NCI-H2029 treated with DMSO at 0.1 percent for 48 hours (cell line): ENCODE data around the gene GULP1.
"Not testable (repeated sequence)": the region's sequence is repeated elsewhere in the genome, so short reads cannot be mapped to it uniquely, and the experiment has no call there.

ENCODE experiments used
- DNase-seq: peaks from one replicate; lab custom pipeline; 2025; lab: John Stamatoyannopoulos, UW

Gene GULP1

DNA sequence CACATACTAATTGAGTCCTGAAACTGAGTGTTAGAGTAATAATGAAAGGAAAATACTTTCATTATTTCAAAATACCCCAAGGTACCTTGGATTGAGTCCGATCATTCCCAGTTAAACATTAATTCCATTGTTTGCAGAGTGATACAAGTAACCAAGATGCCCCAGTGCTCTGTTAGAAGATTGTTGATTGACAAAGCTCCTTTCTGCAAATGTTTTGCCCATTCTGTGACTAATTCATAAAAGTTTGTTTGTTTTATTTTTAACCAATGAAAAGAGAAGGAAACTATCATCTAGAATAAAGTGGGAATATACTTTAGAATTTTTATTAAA is 124.0 kb downstream of the GULP1 start:
- no peak for DNase-seq

DNA sequence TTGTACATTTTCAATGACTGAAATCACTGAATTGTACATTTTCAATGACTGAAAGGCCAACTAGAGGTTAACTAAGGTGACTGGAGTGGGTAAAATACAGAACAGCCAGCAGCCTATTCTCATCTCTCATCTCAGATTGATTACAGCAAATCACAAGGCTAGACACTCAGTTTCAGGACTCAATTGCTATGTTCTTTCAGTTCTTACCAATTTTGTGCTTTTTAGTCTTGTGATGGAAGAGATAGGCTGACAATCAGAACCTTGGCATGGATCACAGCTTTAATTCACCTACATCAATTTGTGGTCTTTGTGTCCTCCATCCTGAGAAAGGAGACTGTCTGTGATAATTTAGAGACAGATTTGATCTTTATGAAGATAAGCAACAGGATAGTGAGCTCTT is 124.7 kb downstream of the GULP1 start:
- no peak for DNase-seq

DNA sequence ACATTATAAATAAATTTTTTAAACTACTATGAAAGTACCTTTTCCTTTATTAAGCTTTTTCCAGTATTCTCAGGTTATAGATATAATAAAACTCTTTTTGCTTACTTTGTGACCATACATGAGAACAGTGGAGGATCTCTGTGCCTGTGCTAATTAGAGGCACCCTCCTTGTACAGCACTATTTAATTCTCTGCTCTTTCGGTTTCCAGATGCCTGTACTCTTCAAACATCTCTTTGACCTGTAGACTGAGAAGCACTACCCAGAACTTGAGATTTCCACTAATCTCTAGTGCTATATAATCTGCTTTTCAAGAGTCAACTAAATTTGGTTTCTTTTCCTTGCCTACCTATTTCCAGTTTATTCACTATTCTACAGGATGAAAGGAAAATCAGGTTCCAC is 131.1 kb downstream of the GULP1 start:
- no peak for DNase-seq

DNA sequence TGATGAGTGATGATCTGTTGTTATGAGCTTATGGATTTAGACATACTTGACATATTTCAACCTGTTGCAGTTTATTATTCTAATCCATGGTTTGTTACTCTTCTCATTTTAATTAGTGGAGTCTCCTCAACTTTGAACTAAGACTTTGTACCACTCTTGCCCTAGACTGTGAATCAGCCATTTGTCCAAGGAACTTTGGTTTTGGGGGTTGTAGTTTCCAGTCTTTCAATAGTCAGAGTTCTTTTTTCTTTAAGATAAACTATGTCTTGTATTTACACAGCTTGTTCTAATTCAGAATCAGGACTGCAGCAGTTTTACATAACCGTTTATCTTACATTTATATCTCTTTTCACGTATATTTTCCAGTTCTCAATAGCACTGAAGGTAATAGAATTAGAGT is 133.6 kb downstream of the GULP1 start:
- no peak for DNase-seq

DNA sequence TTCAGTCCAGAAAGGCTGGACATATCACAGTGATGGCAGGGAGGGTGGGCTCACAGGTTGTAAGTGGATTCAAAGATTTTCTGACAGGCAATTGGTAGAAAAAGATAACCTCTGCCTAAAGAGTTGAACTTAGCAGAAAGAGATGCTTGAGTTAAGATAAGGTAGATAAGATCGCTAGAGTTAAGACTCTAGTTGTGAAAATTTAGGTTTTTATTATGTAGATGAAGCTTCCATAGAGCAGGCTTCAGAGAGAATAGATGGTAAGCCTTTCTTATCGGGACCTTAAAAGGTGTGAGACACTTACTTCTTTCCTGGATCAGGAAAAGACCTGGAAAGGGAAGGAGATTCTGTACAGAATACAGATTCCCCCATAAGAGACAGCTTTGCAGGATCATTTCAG is 134.4 kb downstream of the GULP1 start:
- no peak for DNase-seq

DNA sequence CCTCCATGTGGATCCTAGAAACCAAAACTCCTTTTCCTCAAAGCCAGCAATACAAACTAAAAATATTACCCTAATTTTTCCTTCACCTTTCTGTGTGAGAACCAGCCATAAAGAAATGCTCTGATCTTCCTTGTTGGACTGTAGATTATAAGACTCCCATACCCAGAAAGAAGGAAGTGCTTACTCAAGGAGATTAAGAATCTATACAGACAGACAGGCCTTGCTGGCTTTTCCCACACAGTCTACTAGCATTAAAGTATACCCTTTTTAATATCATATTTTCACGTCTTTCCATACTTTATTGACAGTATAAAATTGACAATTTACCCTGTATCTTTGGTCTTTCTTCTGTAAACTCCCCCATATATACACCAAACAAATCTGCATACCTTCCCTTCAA is 139.0 kb downstream of the GULP1 start:
- DNase-seq, result no peak

DNA sequence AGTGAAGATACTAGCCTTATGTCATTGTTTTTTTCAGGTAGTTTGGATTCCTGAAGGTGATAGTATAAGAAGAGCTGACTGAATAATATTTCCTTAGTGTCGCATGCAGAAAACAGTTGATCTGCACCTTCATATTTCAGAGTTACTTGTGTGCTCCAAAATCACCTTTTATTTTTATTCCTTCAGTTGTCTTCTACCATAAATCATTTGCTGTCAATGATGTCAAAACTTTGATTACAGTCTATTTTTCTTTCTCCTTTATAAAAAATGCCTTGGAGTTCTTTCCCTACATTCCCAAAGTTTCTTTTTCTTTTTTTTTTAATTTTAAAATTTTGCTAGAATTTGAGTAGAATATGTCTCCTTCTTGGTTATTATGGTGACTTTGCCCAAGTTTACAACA is 142.3 kb downstream of the GULP1 start:
- no peak for DNase-seq

DNA sequence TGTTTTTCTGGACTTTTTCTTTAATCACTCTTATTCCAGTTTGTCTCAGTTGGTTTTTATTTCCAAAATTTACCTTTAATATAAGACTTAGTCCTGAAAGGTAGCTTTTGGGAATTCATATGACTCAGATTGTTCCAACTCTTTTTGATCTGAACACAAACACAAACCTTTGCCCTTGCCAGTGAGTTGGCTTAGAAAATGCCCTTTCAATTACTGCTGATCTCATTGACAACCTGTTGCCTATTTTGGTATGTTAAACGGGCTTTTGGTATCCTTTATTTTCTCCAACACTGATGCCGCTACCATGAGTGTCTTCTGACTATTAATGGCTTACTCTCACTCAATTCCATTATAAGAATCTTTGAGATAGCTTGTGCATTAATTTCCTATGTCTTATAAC is 143.4 kb downstream of the GULP1 start:
- DNase-seq, result no peak

DNA sequence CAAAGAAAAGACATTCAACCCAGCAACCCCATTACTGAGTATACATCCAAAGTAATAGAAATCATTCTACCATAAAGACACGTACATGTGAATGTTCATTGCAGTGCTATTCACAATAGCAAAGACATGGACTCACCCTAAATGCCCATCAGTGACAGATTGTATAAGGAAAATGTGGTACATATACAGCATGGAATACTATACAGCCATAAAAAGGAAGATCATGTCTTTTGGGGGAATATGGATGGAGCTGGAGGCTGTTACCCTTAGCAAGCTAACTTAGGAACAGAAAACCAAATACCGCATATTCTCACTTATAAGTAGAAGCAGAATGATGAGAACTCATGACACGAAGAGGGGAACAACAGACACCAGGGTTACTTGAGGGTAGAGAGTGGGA is 145.9 kb downstream of the GULP1 start:
- DNase-seq, result no peak

DNA sequence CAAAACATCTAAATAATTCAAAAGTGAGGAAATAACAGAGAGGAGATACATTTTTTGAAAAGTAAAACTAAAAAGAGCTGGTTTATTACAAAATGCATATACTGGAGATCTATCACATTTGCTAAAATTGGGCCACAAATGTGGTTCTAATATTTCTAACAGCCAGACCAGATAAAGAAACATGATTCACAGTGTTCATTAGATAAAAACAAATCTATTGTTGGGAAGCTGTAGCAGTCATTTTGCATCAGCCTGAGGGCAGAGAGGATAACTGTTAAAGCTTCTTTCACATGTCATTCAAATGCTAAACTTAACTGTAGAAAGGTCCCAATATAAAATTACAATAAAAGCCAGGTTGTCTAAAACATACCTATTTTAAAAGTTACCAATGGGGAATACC is 148.3 kb downstream of the GULP1 start:
- no peak for DNase-seq

DNA sequence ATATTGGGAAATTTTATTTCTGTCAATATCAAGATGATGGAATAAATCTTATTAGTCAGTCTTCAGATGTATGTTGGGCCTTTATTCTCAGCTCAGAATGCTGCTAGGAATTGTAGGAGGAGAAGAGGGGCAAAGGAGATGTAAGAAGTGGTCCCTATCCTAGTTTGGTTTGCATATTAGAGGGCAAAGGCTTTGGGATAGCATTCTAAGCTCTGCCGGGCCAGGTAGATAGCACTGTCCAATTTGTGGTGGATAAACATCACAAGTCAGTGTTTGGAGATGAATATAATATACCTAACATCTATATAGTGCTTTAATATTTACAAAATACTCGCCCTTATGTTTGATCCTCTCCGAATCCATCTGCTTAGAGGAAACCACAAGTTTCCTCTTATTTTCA is 149.2 kb downstream of the GULP1 start:
- DNase-seq, result no peak

DNA sequence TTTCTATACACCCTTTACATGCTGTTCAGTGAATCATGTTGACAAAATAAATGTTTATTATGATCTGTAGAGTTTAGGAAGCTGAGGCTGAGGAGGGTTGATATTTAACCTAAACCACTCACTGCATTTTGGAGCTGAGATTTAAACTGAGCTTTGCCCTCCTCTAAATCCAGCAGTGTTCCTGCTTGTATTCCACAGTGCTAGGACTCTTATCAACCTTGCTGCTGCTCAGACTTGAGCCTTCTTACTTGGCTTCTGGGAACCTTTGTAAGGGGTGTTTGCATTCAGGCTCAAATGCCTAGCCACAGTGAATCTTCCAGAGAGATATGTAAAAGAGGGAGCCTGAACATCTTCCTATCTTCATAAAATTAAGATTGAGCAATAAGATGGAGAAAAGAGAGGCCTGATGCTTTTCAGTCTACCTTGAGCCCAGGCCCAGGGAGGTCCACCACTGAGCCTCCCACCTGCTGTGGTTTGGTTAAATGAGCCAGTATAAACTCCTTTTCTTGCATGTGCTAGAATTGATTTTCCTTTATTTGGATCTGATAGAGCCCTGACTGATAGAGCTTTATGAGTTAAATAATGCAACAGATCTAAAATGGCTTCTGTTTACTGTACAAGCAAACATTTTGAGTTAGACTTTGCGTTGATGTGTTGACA is 149.7 kb downstream of the GULP1 start:
- no peak for DNase-seq

DNA sequence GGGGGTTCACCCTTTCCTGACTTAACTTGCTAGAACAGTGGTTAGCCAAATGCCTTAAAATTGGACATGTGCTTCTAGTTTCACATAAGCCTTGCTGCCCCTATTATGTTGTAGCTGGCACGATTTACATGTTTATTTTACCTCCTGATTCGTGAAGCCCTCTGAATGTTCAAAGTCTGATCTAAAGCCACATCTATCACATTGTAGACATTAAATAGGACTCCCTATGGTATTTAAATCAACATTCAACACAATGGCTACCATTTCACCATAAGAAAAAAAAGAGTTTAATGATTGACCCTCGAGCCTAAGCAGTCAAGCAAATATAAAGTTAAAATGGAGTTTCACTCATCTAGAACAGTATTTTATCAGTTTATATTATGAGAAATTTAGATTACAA is 151.5 kb downstream of the GULP1 start:
- no peak for DNase-seq

DNA sequence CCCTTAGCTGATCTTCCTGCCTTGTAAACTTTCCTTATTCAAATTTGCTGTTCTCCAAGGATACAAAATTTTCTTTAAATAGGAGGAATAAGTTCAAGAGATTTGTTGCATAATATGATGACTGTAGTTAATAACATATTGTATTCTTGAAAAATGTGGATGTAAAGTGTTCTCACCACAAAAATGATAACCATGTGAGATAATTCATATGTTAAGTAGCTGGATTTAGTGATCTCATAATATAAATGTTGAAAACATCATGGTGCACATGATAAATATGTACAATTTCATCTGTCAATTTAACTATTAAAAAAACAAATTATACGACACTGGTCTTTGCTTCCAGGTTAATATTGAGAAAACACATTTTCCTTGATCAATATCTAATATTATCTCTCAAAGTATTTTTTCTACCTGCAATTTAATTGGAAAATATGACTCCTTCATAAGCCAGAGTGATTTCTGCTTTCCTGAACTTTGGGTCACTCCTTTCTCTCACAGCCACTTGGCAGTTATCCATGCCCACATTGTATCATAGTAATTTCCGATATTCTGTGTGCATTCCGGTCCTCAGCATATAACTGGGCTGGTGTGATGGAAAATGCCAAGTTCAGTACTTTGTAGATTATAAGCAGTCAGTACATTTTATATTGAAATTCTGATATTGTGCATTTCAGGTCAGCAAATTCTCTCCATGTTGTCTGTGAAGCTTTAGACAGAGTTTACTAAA is 152.6 kb downstream of the GULP1 start:
- DNase-seq, result no peak

DNA sequence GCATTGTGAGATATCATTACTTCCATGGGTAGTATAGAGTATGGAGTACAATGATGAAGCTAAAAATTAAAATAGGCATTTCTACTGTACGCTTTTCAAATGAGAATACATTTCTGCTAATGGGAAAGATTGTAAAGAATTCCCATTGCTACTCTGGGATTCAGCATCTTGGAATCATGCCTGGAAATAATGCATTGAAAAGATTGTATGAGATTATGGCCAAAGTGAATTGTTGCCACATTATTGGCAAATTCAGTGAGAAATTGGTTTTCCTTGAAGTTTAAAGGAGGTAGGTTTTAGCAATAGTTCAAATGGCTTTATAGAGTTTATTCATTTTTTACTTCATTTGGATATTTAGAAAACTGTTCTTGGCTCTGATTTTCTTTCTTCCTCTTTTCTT is 157.9 kb downstream of the GULP1 start:
- no peak for DNase-seq

DNA sequence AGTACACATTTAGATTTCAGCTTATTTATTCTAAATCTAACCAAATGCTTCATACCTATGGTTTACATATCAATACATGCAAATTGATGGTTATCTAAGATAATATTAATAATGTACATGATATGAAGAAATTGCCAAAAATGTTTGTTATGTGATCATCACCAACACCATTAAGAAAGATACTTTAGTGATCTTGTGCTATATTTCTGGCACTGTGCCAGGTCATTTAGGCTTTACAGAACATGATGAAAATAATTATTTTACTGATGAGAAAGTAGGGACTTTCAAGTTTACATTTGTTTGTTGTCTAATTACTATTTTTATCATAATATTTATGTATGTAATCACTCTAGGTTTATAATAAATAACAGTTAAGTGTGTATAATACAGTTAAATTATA is 158.3 kb downstream of the GULP1 start:
- DNase-seq, result no peak

DNA sequence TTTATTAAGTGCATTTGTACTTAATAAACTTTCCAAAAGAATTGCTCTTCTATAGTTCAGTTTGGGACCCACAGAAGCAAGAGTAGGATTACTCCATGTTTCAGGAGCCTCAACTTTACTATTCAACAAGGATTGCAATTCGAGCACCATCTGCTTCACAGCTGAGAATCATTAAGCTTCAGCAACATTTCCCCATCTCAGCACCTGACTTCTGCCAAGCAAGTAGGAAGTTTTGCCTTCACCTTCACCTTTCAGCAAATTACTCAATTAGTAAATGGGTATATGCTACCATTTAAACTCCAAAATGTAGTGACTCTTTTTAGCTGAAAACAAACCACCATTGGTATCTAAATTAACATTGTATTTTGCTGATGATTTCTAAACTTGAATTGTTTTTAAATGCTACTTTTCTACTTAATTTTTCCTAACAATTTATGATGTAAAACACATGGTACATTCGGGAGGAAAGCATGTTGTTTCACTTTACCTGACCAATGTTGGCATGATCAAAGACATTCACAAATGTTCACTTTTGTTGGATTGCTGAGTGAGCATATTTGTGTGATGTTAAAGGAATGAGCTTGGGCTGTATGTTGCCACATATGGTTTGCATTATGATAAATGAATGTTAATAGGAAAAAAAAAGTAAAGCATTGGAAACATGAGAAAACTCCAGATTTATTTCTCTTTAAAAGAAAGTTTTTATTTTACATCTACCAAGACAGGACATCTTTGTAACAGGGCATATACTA is 159.2 kb downstream of the GULP1 start:
- no peak for DNase-seq

DNA sequence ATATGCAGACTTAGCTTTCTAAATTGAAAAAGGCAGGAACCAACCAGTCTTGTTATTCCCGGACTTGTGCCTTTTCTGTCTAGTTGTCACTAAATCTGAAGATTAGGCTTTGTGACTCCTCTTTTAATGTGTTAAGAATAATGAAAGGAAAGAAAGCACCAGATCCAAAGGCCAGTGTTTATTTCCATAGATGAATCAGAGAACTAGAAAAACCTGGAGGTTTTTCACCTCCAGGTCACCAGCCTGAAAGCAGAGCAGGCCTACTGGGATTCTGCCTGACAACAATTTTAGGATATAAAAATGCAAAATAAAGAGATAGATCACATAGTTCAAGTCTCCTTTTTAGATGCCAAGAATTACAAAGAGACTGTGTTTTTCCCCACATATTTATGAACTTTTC is 160.4 kb downstream of the GULP1 start:
- no peak for DNase-seq

DNA sequence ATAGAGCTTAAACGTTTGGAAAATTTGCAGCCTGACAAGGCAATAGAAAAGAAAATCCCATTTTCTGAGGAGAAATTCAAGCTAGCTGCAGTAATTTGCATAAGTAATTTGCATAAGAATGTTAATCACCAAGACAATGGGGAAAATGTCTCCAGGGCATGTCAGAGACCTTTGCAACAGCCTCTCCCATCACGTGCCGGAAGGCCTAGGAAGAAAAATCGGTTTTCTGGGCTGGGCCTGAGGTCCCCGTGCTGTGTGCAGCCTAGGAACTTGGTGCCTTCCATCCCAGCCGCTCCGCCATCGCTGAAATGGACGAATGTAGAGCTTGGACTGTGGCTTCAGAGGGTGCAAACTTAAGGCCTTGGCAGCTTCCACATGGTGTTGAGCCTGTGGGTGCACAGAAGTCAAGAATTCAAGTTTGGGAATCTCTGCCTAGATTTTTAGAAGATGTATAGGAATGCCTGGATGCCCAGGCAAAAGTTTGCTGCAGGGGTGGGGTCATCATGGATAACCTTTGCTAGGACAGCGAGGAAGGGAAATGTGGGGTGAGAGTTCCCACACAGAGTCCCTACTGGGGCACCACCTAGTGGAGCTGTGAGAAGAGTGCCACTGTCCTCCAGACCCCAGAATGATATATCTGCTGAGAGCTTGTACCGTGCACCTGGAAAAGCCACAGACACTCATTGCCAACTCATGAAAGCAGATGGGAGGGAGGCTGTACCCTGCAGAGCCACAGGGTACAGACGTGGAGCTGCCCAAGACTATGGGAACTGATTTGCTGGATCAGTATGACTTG is 164.6 kb downstream of the GULP1 start:
- DNase-seq, result no peak

DNA sequence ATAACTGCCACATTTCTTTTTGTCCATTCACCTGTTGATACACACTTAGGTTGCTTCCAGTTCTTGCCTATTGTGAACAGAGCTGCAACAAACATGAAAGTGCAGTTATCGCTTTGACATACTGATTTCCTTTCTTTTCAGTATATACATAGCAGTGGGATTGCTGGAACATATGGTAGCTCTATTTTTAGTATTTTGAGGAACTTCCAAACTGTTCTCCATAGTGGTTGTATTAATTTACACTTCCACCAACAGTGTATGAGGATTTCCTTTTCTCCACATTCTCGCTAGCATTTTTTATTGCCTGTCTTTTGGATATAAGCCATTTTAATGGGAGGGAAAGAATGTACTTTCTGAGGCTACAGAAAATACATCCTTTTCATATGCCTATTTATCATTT is 167.4 kb downstream of the GULP1 start:
- no peak for DNase-seq

DNA sequence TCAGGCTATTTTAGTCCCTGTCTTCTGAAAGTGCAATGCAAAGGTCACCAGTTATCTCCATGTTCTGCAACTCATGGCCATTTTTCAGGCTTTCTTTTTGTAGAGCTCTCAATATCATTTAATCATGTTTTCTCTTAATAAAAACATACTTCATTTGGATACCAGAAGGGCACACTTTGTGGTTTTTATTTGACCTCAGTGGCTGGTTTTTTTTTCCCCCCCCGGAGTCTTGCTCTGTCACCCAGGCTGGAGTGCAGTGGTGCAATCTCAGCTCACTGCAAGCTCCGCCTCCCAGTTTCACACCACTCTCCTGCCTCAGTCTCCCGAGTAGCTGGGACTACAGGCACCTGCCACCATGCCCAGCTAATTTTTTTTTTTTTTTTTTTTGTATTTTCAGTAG is 174.4 kb downstream of the GULP1 start:
- not testable (repeated sequence) for DNase-seq

DNA sequence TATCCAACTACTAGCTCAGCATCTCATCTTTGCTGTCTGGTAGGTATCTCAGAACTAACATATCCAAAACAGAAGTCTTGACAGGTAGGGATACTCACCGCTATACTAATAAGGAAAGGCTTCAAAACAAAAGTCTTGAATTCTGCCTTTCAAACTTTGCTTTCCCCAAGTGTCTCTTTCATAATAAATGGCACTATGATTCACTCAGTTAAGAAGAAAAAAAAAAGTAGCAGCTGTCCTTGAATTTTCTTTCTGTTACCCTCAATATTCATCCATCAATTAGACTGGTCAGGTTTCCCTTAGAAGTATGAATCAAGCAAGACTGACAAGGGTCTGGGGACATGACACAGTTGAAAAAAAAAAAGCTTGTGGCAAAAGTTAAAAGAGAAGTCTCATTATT is 175.1 kb downstream of the GULP1 start:
- DNase-seq, result no peak

DNA sequence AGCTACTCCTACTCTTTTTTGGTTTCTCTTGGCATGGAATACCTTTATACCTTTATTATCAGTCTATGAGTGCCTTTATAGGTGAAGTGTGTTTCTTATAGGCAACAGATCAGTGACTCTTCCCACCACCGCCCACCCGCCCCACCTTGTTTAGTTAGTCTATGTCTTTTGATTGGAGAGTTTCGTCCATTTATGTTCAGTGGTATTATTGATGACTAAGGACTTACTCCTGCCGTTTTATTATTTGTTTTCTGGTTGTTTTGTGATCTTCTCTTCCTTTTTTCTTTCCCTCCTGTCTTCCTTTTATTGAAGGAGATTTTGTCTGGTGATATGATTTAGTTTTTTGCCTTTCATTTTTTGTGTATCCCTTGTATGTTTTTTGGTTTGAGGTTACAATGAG is 179.5 kb downstream of the GULP1 start:
- DNase-seq, result no peak
